Stimulated activated CD4-positive, alpha-beta T cell treated with anti-CD3 and anti-CD28 coated beads, TNF-alpha, amount 100 ng/mL, for 48 hours (primary cell): ENCODE results near the gene TESK1.

Experiments
- DNase-seq, 3 donors: peaks; one replicate each; pipeline ENCODE4 v3.0.0-alpha.2; 2020; ENCODE audit warnings: low read depth in 3 of 3

The TESK1 gene

GRCh38 chr9:35604578-35605350, at the start of gene TESK1:
TSS of gene TESK1 (plus strand) at chr9:35605262. CDS start at chr9:35605620, 358 bp downstream.
- DNase-seq: peak; percentile 56 to 87 (median 64)

GRCh38 chr9:35555881-35556280, 49.2 kb upstream of the TESK1 start:
- no peak for DNase-seq

GRCh38 chr9:35556776-35557175, 48.3 kb upstream of the TESK1 start:
- no peak for DNase-seq

DNA sequence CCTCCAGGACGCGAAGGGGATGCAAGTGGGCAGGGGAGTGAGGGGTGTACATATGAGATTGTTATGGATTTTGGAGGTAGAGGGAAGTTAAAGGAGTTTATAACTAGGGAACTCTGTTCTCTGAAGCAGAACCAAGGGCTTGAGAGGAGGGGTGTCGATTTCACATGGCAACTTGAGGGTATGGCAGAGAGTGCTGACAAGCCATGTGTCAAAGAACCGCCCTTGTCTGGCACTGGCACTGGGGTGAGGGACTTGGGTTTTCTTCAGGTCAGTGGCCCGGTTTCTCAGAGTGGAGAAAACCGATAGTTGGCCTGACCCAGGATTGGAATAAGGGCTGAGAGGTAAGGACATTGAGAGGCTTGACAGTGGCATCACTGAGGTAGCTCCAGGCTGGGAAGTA, 47.7 kb upstream of the TESK1 start:
- no peak for DNase-seq

- no peak for DNase-seq
Measured at GRCh38 chr9:35558185-35558584, 46.9 kb upstream of the TESK1 start.

DNA sequence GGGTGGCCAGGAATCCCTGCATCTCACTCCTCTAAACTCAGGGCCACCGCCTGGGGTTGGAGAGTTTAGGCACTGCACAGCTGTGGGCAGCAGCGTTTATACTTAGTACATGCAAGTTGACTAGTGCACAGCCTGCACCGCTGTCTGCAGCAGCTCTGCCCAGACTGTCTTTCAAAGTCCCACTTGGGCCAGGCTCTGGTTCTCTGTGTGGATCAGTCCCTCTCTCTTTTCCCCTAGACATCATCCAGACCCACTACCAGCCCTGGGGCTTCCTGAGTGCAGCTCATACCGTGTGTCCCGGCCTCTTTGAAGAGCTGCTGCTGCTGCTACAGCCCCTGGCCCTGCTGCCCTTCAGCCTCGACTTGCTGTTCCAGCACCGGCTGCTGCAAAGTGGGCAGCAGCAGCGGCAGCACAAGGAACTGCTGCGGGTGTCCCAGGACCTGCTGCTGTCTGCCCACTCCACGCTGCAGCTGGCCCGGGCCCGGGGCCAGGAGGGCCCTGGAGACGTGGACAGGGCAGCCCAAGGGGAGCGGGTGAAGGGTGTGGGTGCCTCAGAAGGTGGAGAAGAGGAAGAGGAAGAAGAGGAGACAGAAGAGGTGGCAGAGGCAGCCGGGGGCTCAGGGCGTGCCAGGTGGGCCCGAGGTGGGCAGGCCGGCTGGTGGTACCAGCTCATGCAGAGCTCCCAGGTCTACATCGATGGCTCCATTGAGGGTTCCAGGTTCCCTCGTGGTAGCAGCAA, 45.1 kb upstream of the TESK1 start:
- DNase-seq: no peak

DNA sequence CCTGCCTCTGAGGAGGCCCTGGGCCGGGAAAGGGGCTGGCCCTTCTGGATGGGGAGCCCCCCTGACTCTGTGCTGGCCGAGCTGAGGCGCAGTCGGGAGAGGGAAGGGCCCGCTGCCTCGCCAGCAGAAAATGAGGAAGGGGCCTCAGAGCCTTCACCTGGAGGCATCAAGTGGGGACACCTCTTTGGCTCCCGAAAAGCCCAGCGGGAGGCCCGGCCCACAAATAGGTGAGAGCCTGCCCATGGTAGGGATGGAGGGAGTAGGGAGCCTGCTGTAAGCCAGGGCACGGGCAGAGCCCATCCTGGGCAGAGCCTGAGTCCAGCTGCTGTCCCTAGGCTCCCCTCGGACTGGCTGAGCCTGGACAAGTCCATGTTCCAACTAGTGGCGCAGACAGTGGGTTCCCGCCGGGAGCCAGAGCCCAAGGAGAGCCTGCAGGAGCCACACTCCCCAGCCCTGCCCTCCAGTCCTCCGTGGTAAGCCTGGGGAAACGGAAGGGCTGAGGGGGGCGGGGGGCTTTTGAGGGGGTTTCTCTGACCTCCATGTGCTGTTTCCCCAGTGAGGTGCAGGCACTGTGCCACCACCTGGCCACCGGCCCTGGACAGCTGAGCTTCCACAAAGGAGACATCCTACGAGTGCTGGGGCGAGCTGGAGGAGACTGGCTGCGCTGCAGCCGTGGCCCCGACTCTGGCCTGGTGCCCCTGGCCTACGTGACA, 44.3 kb upstream of the TESK1 start:
- no peak for DNase-seq

DNA sequence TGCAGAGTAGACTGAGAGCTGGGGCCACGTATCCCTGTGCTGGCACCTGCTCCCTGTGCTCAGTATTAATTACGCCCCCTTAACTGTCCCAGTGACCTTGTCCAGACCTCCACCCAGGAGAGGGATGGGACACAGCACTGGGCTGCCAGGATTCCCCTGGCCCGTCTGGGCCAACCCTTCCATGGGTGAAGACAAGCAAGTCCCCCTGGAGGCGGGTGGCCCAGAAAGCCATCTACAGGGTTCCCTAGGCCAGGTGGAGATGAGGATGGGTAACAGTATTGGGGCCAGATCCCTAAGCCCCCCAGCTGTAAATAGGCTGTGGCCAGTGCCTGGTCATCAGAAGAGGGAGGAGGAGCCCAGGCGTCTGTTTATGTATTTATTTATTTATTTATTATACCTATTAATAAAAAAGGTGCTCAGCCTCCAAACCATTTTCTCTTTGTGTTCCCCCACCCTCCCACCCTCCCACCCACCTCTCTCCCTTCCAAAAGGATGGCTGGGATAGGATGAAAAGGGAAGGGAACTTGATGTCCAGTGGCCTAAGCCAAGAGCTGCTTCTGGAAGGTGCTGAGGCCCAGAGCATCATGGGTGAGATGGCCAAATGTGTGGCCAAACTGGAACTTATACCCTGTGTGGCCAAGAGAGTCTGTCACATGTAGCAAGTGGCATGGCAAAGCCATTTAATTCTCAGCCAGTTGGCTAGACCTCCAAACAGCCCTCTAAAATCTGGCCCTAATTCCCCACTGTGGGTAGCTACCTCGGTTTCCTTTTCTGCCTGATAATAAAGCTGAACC, 43.4 kb upstream of the TESK1 start:
- DNase-seq: no peak

- no peak for DNase-seq
Measured at GRCh38 chr9:35562895-35563780, 41.9 kb upstream of the TESK1 start.

DNA sequence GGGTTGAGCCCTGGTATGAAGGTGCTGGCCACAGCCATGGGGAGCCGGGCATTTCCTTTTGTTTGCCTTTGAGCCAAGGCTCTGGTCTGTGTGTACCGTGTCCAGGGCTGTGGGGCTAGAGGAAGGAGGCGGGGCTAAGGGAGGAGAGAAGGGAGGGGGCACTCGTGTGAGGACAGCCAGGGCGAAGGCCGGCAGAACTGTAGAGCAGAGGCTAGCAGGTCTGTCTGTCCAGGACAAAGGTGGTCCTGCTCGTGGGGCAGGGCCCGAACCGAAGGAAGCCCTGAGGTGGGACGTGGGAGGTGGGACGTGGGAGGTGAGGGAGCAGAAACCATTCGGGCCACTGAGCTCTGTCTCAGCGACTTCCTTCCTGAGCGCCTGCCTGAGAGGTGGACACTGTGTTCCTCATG, 41.3 kb upstream of the TESK1 start:
- no peak for DNase-seq

DNA sequence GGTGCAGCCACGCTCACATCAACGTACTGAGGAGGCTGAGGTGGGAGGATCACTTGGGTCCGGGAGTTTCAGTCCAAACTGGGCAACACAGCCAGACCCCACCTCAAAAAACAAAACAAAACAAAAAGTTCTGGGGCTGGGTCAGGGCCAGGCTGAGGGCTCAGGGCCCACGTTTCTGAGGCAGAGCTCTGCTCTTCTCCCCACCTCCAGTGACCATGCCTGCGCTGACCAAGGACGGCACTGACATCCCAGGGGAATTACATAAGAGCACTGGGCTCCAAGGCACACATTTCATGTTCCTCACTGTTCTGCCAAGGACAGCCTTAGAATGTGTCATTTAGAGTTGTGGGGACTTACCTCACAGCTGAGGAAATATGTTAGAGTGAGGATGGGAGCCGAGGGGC, 40.4 kb upstream of the TESK1 start:
- no peak for DNase-seq

DNA sequence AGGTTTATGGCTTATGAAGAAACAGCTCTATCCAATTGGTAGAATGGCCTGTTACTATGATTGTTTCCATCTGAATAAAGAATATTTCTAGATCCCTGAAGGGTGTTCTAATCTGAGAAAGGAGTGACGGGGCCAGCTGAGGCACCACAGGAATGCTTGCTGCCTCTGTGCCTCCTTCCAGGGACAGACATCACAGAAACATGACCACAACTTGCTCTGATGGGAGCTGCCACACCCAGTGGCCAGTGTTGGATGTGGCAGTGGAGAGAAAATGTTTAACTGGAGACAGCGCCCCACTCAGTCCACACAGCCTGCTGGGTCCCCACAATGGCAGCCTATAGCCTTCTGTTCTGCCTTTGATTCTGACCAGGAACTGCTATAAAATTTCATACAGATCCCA, 38.6 kb upstream of the TESK1 start:
- no peak for DNase-seq

DNA sequence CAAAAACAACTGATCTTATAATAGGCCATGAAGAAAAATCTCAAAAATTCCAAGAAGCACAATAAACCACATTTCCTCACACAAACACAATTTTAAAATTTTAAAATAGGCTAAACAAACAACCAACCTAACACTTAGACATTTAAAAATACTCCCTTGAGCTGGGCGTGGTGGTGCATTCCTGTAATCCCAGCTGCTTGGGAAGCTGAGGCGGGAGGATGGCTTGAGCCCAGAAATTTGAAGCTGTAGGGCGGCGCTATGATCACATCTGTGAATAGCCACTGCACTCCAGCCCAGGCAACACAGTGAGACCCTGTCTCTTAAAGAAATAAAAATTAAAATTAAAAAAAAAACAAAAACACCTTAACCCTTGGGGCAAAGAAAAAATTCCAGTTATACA, 36.9 kb upstream of the TESK1 start:
- no peak for DNase-seq

DNA sequence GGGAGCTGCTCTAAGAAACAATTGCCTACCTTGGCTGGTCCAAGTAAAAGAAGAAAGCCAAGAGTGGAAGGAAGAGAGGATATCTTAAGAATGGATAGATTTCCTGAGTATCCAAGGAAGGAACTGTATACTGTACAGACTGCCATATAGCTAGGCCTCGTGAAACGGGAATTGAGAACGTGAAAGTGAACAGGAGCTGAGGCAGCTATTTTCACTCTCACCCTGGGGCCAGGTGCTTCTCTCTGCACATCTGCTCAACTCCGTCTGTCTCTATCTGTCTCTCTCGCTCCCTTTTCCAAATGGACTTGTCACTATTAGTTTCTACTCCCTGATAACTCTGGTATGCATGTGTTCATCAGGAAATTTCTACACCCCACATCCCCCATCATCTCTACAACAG, 35.9 kb upstream of the TESK1 start:
- no peak for DNase-seq

DNA sequence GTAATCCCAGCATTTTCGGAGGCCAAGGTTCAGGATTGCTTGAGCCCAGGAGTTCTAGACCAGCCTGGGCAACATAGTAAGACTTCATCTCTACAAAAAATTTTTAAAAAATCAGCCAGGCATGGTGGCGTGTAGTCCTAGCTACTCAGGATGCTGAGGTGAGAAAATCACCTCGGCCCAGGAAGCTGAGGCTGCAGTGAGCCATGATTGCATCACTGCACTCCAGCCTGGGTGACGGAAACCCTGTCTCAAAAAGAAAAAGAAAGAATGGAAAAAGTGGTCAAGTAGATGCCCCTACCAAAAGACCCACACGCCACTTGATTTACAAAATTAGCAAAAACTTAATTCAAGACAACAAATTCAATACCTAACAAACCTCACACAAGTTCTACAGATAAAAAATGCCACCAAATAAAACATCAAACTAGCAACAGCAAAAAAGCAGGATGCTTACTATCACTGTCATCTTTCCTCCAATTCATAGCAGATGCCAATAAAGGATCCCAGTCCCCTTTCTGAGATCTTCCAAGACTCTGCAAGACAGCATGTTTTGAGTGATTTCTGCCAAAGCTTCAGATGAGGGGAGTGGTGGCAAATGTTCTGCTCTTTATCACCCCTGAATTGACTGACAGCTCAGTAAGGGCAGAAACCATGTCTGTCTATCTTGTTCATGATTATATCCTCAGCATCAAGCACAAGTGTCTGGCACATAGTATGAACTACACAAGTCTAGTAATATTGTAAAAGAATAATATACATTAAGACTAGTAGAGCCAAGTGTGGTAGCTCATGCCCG, 34.2 kb upstream of the TESK1 start:
- DNase-seq: peak in 2 of 3 donors; percentile 20 to 44

DNA sequence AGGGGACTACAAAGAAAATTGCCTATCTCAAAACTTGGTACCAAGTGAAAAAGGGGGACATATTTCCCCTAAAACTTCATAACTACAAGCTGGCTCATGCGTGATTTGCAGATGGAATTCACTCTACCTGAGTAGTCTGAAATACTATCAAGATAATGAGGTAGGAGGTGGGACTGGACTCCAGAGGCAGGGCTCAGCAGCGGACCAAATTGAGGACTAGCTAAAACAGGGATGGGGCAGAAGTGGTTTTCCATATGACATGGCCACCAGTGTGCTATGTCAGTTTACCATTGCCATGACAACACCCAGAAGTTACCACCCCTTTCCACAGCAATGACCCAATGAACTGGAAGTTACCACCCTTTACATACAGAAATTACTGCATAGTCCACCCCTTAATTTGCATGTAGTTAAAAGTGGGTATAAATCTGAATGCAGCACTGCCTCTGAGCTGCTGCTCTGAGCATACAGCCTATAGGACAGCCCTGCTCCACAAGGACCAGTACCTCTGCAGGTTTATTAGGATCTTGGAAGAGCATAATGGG, 30.4 kb upstream of the TESK1 start:
- DNase-seq: no peak

- no peak for DNase-seq
Measured at GRCh38 chr9:35575478-35575877, 29.6 kb upstream of the TESK1 start.

GRCh38 chr9:35577486-35577885, 27.6 kb upstream of the TESK1 start:
- no peak for DNase-seq

GRCh38 chr9:35579130-35579529, 25.9 kb upstream of the TESK1 start:
- DNase-seq: peak; percentile 14 to 21 (median 20)
